ENCODE measurements around the gene GFRA3. TPM values are rescaled to one million over a fixed set of nuclear protein-coding genes. Genes with fewer than 3 reads are reported as not detected.

GFRA3 gene
- total and polyA plus RNA-seq, 2 donors (not counting 1 experiment from before 2014, with no cell fraction given), result not detected

DNA sequence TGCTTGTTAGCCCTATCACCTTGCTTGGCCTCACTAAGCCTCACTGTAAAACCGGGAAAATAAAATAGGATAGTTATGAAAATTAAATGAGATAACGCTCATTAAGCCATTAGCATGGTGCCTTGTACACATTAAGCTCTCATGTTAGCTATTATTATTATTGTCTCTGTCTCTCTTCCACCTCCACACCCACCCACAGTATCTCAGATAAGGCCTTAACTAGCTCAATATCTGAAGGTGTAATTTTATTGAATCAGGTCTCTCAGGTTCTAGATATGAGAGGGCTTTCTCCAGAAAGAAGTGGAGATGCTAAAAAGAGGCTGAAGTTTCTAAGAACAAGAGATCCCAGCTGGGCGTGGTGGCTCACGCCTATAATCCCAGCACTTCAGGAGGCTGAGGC, 27.6 kb downstream of the GFRA3 start:
- TF ChIP-seq CTCF (conservative IDR thresholded peaks at IDR 0.05 in 1 of 2, IDR thresholded peaks at IDR 0.05 in 1 of 2; ENCODE audit: low read depth in 1 of 2, low read length in 2 of 2) (no peak), EZH2 (IDR thresholded peaks at IDR 0.05; ENCODE audit: low read length, missing control alignments) (no peak)
- no peaks in the 10 kb centered on the region for H3K9me3 ChIP-seq (ENCODE audit: control insufficient read depth, insufficient read depth, low read depth, low read length)
- H3K4me2 ChIP-seq (ENCODE audit: extremely low read depth, insufficient read depth, low read length), result no peak overlapping the region
- H3K27ac ChIP-seq (ENCODE audit: insufficient read depth, low read length), result no peak overlapping the region
- no peak overlapping the region for H2AFZ ChIP-seq (ENCODE audit: low read length)
- H3K4me3 ChIP-seq (replicated peaks in 1 of 4; ENCODE audit: control extremely low read depth in 1 of 4, insufficient read depth in 1 of 4, low read depth in 3 of 4, low read length in 4 of 4), result no peak overlapping the region
- peaks cover 13% of the 10 kb centered on the region for H3K27me3 ChIP-seq (ENCODE audit: control insufficient read depth, insufficient read depth, low read length)
- H3K4me1 ChIP-seq (ENCODE audit: control insufficient read depth, extremely low read depth, insufficient read depth, low read length), result no peaks in the 10 kb centered on the region
- no peaks in the 10 kb centered on the region for H3K79me2 ChIP-seq (ENCODE audit: control insufficient read depth, insufficient read depth, low read length)
- no peaks in the 10 kb centered on the region for H4K20me1 ChIP-seq (ENCODE audit: control insufficient read depth, extremely low read depth, insufficient read depth, low read length)
- DNase-seq (ENCODE audit: low read depth in 2 of 2), result no peak
- no peak overlapping the region for H3K9ac ChIP-seq (ENCODE audit: insufficient read depth, low read length)
- no peaks in the 10 kb centered on the region for H3K36me3 ChIP-seq (ENCODE audit: control insufficient read depth, insufficient read depth, low read length)

- no peak overlapping the region for H3K9ac ChIP-seq (ENCODE audit: insufficient read depth, low read length)
- no peak for TF ChIP-seq CTCF (conservative IDR thresholded peaks at IDR 0.05 in 1 of 2, IDR thresholded peaks at IDR 0.05 in 1 of 2; ENCODE audit: low read depth in 1 of 2, low read length in 2 of 2)
- no peak for TF ChIP-seq EZH2 (IDR thresholded peaks at IDR 0.05; ENCODE audit: low read length, missing control alignments)
- H3K9me3 ChIP-seq (ENCODE audit: control insufficient read depth, insufficient read depth, low read depth, low read length), result no peaks in the 10 kb centered on the region
- H3K4me1 ChIP-seq (ENCODE audit: control insufficient read depth, extremely low read depth, insufficient read depth, low read length), result no peaks in the 10 kb centered on the region
- H3K27me3 ChIP-seq (ENCODE audit: control insufficient read depth, insufficient read depth, low read length), result peaks cover 13% of the 10 kb centered on the region
- H4K20me1 ChIP-seq (ENCODE audit: control insufficient read depth, extremely low read depth, insufficient read depth, low read length), result no peaks in the 10 kb centered on the region
- no peak overlapping the region for H3K4me3 ChIP-seq (replicated peaks in 1 of 4; ENCODE audit: control extremely low read depth in 1 of 4, insufficient read depth in 1 of 4, low read depth in 3 of 4, low read length in 4 of 4)
- no peaks in the 10 kb centered on the region for H3K79me2 ChIP-seq (ENCODE audit: control insufficient read depth, insufficient read depth, low read length)
- no peak for DNase-seq (ENCODE audit: low read depth in 2 of 2)
- H3K27ac ChIP-seq (ENCODE audit: insufficient read depth, low read length), result no peak overlapping the region
- no peak overlapping the region for H3K4me2 ChIP-seq (ENCODE audit: extremely low read depth, insufficient read depth, low read length)
- no peak overlapping the region for H2AFZ ChIP-seq (ENCODE audit: low read length)
- H3K36me3 ChIP-seq (ENCODE audit: control insufficient read depth, insufficient read depth, low read length), result no peaks in the 10 kb centered on the region
These were observed 28.1 kb downstream of the GFRA3 start for GRCh38 chr5:138246334-138246733.

DNA sequence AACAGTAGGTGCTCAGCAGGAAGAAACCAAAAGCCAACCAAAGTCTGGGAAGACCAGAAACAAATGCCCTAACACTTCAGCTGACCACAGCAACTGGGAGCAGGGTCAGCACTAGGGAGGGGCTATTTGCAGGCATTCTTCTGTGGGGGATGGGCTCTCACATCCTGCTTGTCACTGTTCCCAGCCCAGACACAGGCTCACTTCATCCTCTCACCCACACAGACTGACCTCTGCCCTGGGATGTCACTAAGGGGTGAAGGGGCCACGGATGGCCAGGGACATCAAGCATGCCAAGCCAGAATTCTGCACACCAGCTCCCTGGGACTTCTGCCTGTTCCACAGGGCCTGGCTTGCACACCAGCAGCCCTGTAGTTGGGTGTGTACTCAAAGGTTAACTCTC, 28.7 kb downstream of the GFRA3 start:
- Histone ChIP-seq H3K4me1 (ENCODE audit: control insufficient read depth, extremely low read depth, insufficient read depth, low read length) (no peaks in the 10 kb centered on the region), H4K20me1 (ENCODE audit: control insufficient read depth, extremely low read depth, insufficient read depth, low read length) (no peaks in the 10 kb centered on the region), H3K27me3 (ENCODE audit: control insufficient read depth, insufficient read depth, low read length) (peaks cover 17% of the 10 kb centered on the region), H3K4me2 (ENCODE audit: extremely low read depth, insufficient read depth, low read length) (no peak overlapping the region), H3K4me3 (replicated peaks in 1 of 4; ENCODE audit: control extremely low read depth in 1 of 4, insufficient read depth in 1 of 4, low read depth in 3 of 4, low read length in 4 of 4) (no peak overlapping the region), H3K79me2 (ENCODE audit: control insufficient read depth, insufficient read depth, low read length) (no peaks in the 10 kb centered on the region), H2AFZ (ENCODE audit: low read length) (no peak overlapping the region), H3K27ac (ENCODE audit: insufficient read depth, low read length) (no peak overlapping the region), H3K9me3 (ENCODE audit: control insufficient read depth, insufficient read depth, low read depth, low read length) (no peaks in the 10 kb centered on the region), H3K9ac (ENCODE audit: insufficient read depth, low read length) (no peak overlapping the region), H3K36me3 (ENCODE audit: control insufficient read depth, insufficient read depth, low read length) (no peaks in the 10 kb centered on the region)
- no peak for TF ChIP-seq CTCF (conservative IDR thresholded peaks at IDR 0.05 in 1 of 2, IDR thresholded peaks at IDR 0.05 in 1 of 2; ENCODE audit: low read depth in 1 of 2, low read length in 2 of 2)
- TF ChIP-seq EZH2 (IDR thresholded peaks at IDR 0.05; ENCODE audit: low read length, missing control alignments), result no peak
- no peak for DNase-seq (ENCODE audit: low read depth in 2 of 2)
